Peyer's patch (tissue), 4 donors: ENCODE measurements around the gene ARIH1.

Experiments
- CTCF ChIP-seq, 6 experiments: fragments of 450-650 bp in 4 of 6; fragments of 200-600 bp in 2 of 6; sonication (generic) in 1 of 6; IDR thresholded peaks; one replicate each; pipeline ENCODE4 v1.5.1; 2017 to 2019; ENCODE audit warnings: antibody characterized with exemption in 6 of 6, mild to moderate bottlenecking in 3 of 6, moderate library complexity in 1 of 6
- POLR2A ChIP-seq, 2 donors: fragments of 450-650 bp; IDR thresholded peaks; one replicate each; pipeline ENCODE4 v1.5.1; 2017; ENCODE audit warnings: antibody characterized with exemption in 2 of 2, mild to moderate bottlenecking in 2 of 2, moderate library complexity in 2 of 2

GRCh38 chr15:72516777-72517176, 42.6 kb downstream of the ARIH1 start:
- TF ChIP-seq CTCF (IDR thresholded peaks at IDR 0.05) (no peak), POLR2A (IDR thresholded peaks at IDR 0.05) (no peak)
